Measurements from ENCODE around the gene NAP1L5.

GRCh38 chr4:88659055-88659889 lies 38.4 kb downstream of the NAP1L5 start:
- peak; percentile 89 for TF ChIP-seq CTCF (conservative IDR thresholded peaks at IDR 0.05; ENCODE audit: low read length)
- TF ChIP-seq EZH2phosphoT487 (IDR thresholded peaks at IDR 0.05; ENCODE audit: borderline replicate concordance): no peak
